ENCODE results near the gene VTA1.

Gene VTA1

DNA sequence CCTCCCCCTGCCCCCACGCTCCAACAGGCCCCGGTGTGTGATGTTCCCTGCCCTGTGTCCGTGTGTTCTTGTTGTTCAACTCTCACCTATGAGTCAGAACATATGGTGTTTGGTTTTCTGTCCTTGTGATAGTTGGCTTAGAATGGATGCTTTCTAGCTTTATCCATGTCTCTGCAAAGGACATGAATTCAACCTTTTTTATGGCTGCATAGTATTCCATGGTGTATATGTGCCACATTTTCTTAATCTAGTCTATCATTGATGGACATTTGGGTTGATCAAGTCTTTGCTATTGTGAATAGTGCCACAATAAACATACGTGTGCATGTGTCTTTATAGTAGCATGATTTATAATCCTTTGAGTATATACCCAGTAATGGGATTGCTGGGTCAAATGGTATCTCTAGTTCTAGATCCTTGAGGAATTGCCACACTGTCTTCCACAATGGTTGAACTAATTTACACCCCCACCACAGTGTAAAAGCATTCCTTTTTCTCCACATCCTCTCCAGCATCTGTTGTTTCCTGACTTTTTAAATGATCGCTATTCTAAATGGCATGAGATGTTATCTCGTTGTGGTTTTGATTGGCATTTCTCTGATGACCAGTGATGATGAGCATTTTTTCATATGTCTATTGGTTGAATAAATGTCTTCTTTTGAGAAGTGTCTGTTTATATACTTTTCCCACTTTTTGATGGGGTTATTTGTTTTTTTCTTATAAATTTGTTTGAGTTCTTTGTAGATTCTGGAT lies 82.6 kb downstream of the VTA1 start:
- DNase-seq, result peak; percentile 13

GRCh38 chr6:142232206-142233044 lies 85.4 kb downstream of the VTA1 start:
- peak; percentile 12 for DNase-seq

DNA sequence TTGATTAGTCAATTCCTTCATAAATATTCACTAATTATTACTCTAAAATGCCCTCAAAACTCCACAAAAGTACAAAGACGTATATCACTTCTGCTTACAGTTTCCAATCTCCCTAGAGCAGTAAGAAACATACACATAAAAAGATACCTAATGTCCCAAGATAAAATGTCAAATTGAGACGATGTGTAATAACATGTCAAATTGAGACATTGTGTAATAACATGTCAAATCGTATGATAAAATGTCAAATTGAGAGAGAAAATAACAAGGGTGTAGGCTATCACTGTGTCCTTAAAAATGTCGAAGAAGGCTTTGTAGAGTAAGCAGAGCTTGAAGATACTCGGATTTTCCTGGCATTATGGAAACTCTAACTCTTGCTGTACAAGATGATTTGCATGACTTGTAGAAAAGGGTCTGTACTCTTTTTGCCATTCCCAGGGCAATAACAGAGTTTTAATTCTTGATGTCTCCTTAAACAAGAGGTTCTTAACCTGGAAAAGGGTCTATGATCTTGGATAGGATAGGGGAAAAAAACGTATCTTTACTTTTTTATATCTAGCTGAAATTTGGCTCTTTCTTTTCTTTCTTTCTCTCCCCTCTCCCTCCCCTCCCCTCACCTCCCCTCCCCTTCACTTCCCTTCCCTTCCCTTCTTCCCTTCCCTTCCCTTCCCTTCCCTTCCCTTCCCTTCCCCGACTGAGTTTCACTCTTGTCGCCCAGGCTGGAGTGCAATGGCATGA lies 87.1 kb downstream of the VTA1 start:
- no peak for DNase-seq

- no peak for DNase-seq
These were observed 88.2 kb downstream of the VTA1 start for GRCh38 chr6:142235272-142235671.

DNA sequence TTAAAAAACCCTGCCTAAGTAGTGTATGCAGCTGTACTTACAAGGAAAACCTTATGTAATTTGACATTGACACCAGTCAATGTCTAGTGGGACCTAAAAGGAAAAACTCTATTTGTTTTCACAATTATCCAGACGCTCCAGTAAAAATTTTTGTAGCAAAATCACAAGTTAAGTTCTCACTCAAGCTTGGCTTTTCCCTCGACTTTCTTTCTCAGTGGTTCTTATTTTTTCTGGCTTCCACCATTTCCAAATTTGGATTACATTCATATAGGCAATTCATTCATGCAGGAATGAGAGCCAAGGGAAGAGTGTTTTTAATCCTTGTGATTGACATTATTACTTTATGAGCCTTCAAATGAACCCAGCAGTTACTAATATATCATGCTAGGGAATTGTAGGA lies 88.7 kb downstream of the VTA1 start:
- DNase-seq, result no peak

GRCh38 chr6:142236691-142237090 lies 89.6 kb downstream of the VTA1 start:
- DNase-seq, result no peak

DNA sequence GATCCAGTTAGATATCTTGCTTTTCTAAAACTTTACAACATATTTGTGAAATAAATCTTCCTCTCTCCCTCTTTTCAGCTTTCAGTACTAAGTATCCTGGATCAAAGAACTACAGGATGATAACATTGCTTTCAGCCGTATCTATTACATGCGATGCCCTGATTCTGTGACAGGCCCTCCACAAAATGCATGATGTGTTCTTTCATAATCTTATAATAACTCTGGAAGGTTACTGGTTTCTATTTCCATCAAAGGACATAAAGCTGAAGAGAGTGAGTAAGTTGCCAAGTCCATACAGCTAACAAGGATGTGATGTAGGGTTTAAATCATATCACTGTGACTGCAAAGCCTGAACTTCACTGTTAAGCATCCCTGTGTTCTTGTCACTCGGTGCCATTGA lies 91.8 kb downstream of the VTA1 start:
- DNase-seq, result no peak

DNA sequence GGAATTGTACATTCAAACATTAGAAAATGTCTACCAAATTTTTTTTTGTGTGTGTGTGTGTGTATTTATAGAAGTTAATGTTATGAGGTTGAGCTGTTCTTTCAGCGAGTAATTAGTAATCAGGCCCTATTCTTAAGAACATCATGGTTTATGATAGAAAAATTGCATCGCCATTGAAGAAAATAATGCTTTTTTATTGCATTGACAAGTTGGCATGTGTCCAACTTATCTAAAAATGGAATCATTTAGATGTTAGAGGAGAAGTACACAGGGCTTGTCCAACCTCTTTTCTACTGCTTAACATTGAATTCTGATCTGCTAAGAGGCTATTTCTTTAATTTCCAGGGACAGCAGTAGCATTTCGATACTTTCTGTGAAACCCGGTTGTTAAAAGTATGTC lies 93.1 kb downstream of the VTA1 start:
- no peak for DNase-seq

GRCh38 chr6:142241061-142241460 lies 94.0 kb downstream of the VTA1 start:
- no peak for DNase-seq

DNA sequence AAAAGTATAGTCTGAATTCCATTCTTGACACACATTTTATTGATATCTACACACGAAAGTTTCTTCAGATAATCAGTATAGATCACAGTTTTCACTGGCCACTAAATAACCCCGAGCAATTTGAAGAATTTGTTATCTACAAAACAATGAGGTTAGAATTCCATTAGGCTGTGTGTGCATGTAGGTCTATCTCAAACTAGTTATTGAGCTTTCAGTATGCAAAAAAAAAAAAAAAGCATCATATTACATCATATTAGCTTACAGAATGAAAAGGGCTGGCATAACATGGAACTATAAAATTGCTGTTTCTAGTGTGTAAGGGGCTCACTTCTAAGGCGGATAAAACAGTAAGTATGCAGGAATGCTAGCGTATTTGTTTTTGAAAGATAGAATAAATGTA lies 95.2 kb downstream of the VTA1 start:
- peak; percentile 50 for DNase-seq

- DNase-seq, result no peak
These were observed 99.9 kb downstream of the VTA1 start for GRCh38 chr6:142246960-142247359.

GRCh38 chr6:142249266-142249665 lies 102.2 kb downstream of the VTA1 start:
- DNase-seq, result no peak

- DNase-seq, result no peak
These were observed 104.9 kb downstream of the VTA1 start for GRCh38 chr6:142251930-142252445.

DNA sequence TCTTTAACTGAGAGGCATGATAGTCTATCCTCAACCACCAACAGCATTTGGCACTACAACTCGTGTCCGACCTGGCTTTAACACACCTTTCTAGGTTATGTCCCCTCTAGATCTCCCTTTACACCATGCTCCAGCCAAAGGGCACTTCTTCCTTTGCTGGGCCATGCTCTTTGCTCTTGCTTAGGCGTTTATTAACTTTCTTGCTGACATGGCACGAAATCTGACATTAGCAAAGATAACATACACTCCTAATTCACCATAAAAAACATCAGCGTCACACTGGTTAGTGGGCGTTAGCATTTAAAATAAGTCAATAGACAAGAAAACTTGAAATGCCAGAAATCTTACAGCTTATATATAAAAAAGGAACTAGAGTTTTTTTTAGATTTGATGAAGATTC lies 107.5 kb downstream of the VTA1 start:
- no peak for DNase-seq

DNA sequence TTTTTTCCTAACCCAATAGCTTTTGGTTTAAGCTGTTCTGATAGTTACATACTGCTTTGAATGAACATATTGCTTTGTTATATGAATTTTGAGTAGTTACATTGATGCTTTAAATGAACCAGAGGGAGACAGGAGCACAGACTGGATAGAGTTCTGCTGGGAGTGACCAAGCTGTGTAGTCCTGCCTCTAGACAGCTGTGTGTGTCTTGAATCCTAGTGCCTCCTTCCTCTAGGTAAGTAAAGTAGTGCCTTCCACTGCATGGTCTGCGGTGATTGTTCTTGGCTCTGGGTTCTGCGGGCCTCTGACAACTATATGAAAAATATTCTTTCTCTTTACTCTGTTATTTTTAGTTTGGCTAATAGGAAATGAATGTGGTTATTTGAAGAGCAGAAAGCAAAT lies 108.7 kb downstream of the VTA1 start:
- no peak for DNase-seq

DNA sequence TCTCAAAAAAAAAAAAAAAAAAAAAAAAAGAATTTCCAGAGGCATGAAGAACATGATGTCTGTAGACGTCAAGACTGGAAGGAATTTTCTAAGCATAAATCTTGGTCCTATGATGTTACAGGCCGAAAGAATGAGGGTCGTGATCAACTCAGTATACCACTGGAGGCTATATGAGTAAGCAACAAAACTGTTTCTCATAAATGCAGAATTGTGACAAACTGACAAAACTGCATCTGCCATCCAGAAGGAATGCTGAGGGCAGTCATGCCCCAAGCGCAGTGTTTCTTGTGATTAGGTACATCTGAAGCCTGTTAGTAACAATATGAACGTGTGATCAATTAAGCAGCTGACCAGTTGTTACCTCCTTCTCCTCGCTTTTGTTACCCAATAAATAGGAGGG lies 111.2 kb downstream of the VTA1 start:
- DNase-seq, result no peak

GRCh38 chr6:142258757-142259156 lies 111.7 kb downstream of the VTA1 start:
- no peak for DNase-seq

- no peak for DNase-seq
These were observed 113.7 kb downstream of the VTA1 start for GRCh38 chr6:142260748-142261147.

DNA sequence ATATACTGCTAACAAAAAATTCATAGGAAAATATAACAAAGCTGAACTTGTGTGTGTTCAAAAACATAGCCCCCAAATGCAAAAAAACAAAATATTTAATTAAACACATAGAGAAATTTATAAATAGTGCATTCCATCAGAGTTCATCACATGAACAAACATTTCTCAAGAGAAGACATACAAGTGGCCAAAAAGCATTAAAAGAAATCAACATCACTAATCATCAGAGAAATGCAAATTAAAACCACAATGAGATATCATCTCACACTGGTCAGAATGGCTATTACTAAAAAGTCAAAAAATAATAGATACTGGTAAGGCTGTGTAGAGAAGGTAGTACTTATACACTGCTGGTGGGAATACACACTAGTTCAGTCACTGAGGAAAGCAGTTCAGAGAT lies 115.2 kb downstream of the VTA1 start:
- no peak for DNase-seq

GRCh38 chr6:142265476-142265875 lies 118.4 kb downstream of the VTA1 start:
- no peak for DNase-seq

- DNase-seq, result no peak
These were observed 119.0 kb downstream of the VTA1 start for GRCh38 chr6:142266060-142266459.

DNA sequence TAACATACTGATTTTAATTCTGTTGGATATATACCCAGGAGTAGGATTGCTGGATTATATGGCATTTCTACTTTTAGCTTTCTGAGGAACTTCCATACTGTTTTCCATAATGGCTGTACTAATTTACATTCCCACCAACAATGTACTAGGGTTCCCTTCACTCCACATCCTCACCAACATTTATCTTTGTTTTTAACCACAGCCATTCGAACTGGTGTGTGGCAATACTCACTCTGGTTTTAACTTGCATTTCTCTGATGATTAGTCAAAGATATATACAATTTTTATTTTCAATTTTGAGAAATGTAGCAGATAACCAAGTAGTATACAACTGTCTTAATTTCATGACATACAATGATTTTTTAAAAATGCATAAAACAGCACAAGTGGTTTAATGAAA lies 124.4 kb downstream of the VTA1 start:
- no peak for DNase-seq

Data from EL (cell line).